Activated CD4-positive, alpha-beta T cell treated with anti-CD3 and anti-CD28 coated beads for 1 hour (primary cell): ENCODE data around the gene SDK1.

Source experiments
- DNase-seq: peaks from one replicate; pipeline ENCODE4 v3.0.0-alpha.2; 2020

SDK1 gene

GRCh38 chr7:3300651-3301448, at the start of gene SDK1:
SDK1 (plus strand) TSS chr7:3301252; CDS start chr7:3301587, 335 bp downstream.
- DNase-seq: peak; percentile 87

DNA sequence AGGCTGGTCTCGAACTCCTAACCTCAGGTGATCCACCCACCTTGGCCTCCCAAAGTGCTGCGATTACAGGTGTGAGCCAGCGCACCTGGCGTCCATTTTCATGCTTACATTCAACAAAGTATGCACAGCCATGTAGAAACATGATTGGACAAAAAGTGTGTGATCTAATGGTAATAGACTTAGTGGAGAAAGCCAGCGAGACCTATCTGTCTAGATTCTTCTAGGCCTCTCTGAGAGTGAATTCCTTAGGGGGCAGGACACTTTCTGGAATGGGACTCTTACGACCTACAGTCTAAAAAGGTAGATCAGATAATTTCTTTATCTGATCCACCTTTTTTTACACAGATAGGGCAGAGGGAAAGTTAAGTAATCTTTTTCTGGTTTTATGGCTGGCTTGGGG, 46.3 kb upstream of the SDK1 start:
- no peak for DNase-seq

DNA sequence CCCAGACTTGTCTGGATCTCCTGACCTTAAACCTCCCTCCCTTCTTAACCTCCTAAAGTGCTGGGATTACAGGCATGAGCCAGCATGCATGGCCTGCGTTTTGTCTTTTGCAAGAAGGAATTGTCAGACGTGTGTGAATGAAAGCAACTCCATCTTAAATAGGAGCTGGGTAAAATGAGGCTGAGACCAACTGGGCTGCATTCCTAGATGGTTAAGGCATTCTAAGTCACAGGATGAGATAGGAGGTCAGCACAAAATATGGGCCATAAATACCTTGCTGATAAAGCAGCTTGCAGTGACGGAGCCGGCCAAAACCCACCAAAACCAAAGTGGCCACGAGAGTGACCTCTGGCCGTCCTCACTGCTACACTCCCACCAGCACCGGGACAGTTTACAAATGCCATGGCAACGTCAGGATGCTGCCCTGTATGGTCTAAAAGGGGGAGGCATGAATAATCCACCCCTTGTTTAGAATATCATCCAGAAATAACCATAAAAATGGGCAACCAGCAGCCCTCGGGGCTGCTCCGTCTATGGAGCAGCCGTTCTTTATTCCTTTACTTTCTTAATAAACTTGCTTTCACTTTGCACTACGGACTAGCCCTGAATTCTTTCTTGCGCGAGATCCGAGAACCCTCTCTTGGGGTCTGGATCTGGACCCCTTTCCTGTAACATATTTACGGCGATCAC, 41.2 kb upstream of the SDK1 start:
- DNase-seq: no peak

GRCh38 chr7:3260401-3260715, 40.7 kb upstream of the SDK1 start:
- no peak for DNase-seq

GRCh38 chr7:3264693-3265339, 36.2 kb upstream of the SDK1 start:
- DNase-seq: no peak

GRCh38 chr7:3265388-3265787, 35.7 kb upstream of the SDK1 start:
- DNase-seq: no peak

DNA sequence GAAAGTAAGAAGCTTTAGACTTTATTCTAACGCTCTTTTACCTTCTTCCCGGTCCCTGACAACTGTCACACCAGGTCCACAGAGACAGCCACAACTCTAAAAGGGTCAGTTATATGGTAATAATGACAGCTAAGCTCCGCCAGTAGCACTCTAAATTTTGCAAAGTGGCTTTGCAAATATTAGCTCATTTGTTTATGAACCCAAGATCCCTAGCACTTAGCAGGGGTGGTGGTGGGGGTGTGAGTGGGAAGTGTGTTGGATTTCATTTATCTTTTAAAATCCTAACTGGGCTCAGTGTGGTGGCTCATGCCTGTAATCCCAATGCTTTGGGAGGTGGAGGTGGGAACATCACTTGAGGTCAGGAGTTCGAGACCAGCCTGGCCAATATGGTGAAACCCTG, 34.8 kb upstream of the SDK1 start:
- DNase-seq: no peak

GRCh38 chr7:3267966-3268690, 32.9 kb upstream of the SDK1 start:
- no peak for DNase-seq

DNA sequence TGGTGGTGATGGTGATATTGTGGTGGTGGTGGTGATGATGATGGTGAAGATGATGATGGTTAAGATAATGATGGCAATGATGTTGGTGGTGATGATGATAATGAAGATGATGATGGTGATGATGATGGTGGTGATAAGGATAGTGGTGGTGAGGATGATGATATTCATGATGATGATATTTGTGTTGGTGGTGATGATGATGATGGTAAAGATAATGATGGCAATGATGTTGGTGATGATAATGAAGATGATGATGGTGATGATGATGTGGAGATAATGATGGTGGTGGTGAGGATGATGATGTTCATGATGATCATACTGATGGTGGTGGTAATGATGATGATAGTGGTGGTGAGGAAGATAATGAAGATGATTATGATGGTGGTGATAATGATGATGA, 30.7 kb upstream of the SDK1 start:
- DNase-seq: no peak

GRCh38 chr7:3271298-3271697, 29.8 kb upstream of the SDK1 start:
- DNase-seq: no peak

GRCh38 chr7:3272691-3273141, 28.3 kb upstream of the SDK1 start:
- no peak for DNase-seq

DNA sequence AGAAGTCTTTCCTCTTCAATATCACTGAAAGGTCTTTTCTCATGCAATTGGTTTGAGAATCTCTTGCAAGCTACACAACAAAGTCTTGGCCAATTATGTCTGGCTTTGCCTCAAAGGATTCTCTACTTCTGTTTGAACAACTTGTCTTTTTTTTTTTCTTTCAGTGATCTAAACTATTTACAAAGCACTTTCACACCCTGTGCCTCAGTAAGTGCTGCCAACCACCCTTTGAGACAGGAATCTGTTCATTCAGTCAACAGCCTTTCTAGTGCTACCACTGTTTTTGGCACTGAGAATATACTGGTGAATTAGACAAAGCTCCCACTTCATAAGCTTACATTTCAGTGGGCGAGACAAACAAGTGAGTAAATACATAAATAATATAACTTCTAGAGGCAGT, 26.9 kb upstream of the SDK1 start:
- no peak for DNase-seq

GRCh38 chr7:3277604-3278572, 23.2 kb upstream of the SDK1 start:
- no peak for DNase-seq

DNA sequence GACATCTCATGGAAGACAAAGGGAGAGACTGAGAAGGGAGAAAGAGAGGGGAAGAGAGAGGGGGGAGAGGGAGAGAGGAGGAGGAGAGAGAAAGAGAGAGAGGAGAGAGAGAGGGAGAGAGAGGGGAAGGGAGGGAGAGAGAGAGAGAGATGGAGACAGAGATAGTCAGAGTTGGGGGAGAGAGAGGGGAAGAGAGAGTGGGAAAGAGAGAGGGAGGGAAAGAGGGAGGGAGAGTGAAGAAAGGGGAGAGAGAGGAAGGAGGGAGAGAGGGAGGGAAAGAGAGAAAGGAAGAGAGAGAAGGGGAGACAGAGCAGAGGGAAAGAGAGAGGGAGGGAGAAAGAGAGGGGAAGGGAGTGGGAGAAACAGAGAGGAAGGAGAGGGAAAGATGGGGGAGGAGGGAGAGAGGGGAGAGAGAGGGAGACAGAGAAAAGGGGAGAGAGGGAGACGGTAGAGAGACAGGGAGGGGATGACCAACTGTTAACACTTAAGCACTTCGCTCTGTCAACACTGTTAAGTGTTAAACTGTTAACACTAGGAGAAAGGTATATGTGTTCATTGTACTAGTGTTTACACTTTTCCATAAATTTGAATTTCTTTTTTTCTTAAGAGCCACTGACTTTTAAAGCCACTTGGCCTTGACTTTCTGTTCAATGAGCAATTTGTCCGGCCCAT, 21.8 kb upstream of the SDK1 start:
- DNase-seq: no peak

GRCh38 chr7:3280445-3280844, 20.6 kb upstream of the SDK1 start:
- DNase-seq: no peak

DNA sequence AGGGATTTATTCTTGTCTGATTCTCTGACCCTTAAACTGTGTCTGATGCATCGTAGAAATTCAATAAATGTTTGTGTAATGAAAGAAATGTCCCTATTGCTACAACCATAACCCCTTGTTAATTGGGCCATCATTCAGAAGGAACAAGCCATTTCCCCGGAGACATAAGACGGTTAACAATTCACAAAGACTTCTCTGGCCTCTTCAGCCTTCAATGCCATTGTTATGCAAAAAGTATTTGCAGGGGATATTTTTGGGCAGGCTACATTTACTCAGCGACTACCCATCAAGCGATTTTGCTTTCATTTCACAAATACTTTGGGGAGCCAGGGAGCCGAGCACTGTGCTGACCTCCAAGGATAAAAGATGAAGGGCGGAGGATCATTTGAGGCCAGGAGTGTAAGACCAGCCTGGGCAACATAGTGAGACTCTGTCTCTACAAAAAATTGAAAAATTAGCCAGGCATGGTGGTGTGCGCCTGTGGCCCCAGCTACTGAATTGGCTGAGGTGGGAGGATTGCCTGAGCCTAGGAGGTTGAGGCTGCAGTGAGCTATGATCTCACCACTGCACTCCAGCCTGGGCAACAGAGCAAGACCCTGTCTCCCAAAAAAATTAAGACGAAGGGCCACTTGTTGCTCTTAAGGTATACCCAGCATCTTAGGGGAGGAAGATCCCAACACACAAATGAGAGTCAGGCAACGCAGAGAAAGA, 20.0 kb upstream of the SDK1 start:
- DNase-seq: no peak

DNA sequence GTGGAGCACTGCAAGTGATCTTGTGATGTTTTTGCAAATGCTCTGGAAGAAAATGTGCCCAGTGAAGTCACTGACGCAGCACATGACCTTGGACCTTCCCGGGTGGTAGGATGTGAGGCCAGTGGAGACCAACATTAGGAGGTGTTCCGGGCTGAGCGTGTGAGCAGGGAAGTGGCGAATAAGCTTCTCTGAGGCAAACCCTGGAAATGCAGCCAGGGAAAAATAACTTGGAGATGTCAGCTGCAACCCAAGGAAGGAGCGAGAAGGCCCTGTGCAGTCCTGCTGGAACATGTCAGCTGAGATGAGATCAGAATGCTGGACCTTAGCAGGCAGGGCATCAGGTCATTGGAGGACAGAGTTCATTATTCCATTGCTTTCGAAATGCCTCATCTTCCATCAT, 18.6 kb upstream of the SDK1 start:
- DNase-seq: no peak

DNA sequence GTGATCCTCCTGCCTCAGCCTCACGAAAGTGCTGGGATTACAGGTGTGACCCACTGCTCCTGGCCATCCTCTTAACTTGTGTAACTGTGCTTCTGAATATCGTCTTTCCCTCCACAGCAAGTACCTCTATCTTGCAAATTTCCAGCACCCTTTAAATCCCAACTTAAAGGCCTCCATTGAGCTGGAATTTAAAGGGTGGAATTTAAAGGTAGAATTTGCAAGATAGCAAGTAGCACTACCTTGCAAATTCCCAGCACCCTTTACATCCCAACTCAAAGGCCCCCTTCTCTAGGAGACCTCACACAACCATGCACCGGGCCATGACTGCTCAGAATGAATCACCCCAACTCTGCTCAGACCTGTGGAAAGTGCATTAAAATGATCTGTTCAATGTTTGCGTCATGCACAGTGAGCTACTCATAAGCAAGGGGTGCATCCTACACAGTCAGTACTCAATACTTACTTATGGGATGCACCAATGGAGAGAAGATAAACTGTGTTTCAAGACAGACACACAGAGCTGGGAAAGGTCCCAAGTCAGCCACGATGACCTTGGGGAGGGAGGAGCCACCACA, 17.8 kb upstream of the SDK1 start:
- DNase-seq: no peak

DNA sequence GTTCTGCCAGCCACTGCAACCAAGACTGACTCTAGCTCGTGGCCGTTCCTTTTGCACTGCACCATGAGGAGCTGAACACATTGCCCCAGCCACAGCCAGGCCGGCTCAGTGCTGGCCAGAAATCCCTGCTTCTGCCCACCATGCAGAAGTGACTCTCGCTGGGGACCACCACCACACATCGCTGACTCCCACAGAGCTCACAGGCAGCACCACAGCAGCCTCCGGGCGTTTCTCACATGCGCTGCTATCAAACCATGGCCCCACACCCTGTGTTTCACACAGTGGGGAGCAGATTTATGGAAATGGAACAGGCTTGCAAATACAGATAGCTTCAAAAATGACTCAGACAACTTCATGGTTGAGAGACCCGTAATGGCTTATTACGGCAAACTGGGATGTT, 15.4 kb upstream of the SDK1 start:
- DNase-seq: no peak

DNA sequence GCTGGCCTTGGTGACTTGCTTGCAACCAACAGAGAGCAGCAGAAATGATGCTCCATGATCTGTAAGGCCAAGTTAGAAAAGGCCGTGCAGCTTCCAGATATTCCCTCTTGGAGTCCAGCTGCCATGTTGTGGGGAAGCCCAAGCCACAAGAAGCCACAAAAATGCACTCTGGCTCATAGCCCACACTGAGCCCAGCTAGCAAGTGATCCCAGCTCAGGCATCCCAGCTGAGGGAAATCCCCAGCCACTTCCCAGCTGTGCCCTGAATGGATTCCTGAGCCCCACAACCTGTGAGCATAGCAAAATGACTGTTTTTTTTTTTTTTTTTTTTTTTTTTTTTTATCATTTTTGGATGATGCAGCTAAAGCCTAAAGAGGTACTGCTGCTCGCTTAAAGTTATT, 11.1 kb upstream of the SDK1 start:
- DNase-seq: no peak

DNA sequence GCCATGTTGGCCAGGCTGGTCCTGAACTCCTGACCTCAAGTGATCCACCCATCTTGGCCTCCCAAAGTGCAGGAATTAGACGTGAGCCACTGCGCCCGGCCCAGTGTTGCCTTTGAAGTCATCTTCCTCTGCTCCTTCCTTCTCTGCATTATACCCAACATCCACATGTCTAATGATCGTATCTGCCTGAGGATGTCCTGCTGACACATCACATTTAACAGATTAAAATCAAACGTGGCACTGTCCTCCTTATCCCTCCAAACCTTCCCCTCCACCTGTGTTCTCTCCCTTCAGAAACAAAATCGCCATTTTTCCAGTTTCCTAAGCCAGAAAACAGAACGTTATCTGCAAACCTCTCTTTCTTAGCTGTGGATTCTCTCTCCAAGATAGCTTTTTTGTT, 8.4 kb upstream of the SDK1 start:
- DNase-seq: no peak
